IMR-90 (cell line): ENCODE data around the gene NIPA2. TPM values are rescaled to one million over a fixed set of nuclear protein-coding genes. Genes with fewer than 3 reads are reported as not detected.

Source experiments
- ATAC-seq: fragments of 200-7000 bp; cut with Tn5 transposase; 2 replicates; pipeline ENCODE4 v1.9.1; 2020; ENCODE audit warnings: low read depth, mild to moderate bottlenecking, moderate library complexity
- BruUV-seq: library from RNA; stranded (reverse); fragments of 400-500 nt; replicated peaks from 2 replicates; lab custom pipeline; 2021; lab: Mats Ljungman, UMichigan
- CTCF ChIA-PET: fragments of 300-600 bp; formaldehyde crosslinking; extraction: SDS; loops from one replicate; lab custom pipeline; 2021; ENCODE audit warnings: antibody characterized with exemption; lab: Yijun Ruan, JAX
- POLR2A ChIA-PET: fragments of 300-600 bp; sonication (Branson Sonifier 250); formaldehyde crosslinking; loops from one replicate; lab custom pipeline; 2022; ENCODE audit warnings: antibody characterized with exemption; ENCODE audit not compliant: unreplicated experiment; lab: Charles Lee
- DNase-seq: peaks from one replicate; pipeline ENCODE4 v3.0.0; 2013
- H2AFZ ChIP-seq: replicated peaks from 2 replicates; pipeline ENCODE3; 2013; ENCODE audit warnings: low read length, mild to moderate bottlenecking; ENCODE audit not compliant: poor library complexity
- H2AK5ac ChIP-seq: 2 replicates; pipeline ENCODE4 v1.6.1; 2013; ENCODE audit warnings: low read depth, low read length, inconsistent platforms
- H2AK9ac ChIP-seq: replicated peaks from 2 replicates; pipeline ENCODE3; 2013; ENCODE audit warnings: mild to moderate bottlenecking, low read depth, low read length, moderate library complexity; ENCODE audit not compliant: poor library complexity
- H2BK120ac ChIP-seq: 2 replicates; pipeline ENCODE4 v1.6.1; 2013; ENCODE audit warnings: low read depth, low read length, inconsistent platforms
- H2BK15ac ChIP-seq: 3 replicates; pipeline ENCODE4 v1.6.1; 2013; ENCODE audit warnings: low read depth, low read length, inconsistent platforms
- H2BK20ac ChIP-seq: 2 replicates; pipeline ENCODE4 v1.6.1; 2013; ENCODE audit warnings: low read depth, mild to moderate bottlenecking, inconsistent platforms, low read length, moderate library complexity
- H2BK5ac ChIP-seq: 2 replicates; pipeline ENCODE4 v1.6.1; 2013; ENCODE audit warnings: mild to moderate bottlenecking, low read depth, low read length, inconsistent platforms; ENCODE audit not compliant: poor library complexity, severe bottlenecking
- H3K14ac ChIP-seq: replicated peaks from 2 replicates; pipeline ENCODE4 v1.6.1; 2013; ENCODE audit warnings: low read depth, low read length, inconsistent platforms
- H3K18ac ChIP-seq: 2 replicates; pipeline ENCODE4 v1.6.1; 2013; ENCODE audit warnings: low read depth, low read length, control low read depth
- H3K23ac ChIP-seq: 2 replicates; pipeline ENCODE4 v1.6.1; 2013; ENCODE audit warnings: low read depth, low read length, inconsistent platforms
- H3K27ac ChIP-seq: 2 replicates; pipeline ENCODE4 v1.5.1; 2013; ENCODE audit warnings: mild to moderate bottlenecking, control low read depth, low read length; ENCODE audit not compliant: insufficient read depth
- H3K27me3 ChIP-seq: 2 replicates; pipeline ENCODE4 v1.6.1; 2013; ENCODE audit warnings: low read length; ENCODE audit not compliant: control insufficient read depth, insufficient read depth
- H3K36me3 ChIP-seq: 2 replicates; pipeline ENCODE4 v1.6.1; 2013; ENCODE audit warnings: low read length, mixed read lengths; ENCODE audit not compliant: control insufficient read depth, insufficient read depth
- H3K4ac ChIP-seq: 2 replicates; pipeline ENCODE4 v1.6.1; 2013; ENCODE audit warnings: low read depth, low read length, inconsistent platforms
- H3K4me1 ChIP-seq: 2 replicates; pipeline ENCODE4 v1.6.1; 2013; ENCODE audit warnings: low read length, mixed read lengths; ENCODE audit not compliant: control insufficient read depth, insufficient read depth
- H3K4me2 ChIP-seq: 2 replicates; pipeline ENCODE4 v1.6.1; 2013; ENCODE audit warnings: low read depth, mild to moderate bottlenecking, control low read depth, low read length, moderate library complexity
- H3K4me3 ChIP-seq: 2 replicates; pipeline ENCODE4 v1.5.1; 2013; ENCODE audit warnings: low read depth, mild to moderate bottlenecking, control low read depth, low read length, moderate library complexity; ENCODE audit not compliant: insufficient read depth
- H3K56ac ChIP-seq: 2 replicates; pipeline ENCODE4 v1.6.1; 2013; ENCODE audit warnings: low read length, inconsistent platforms; ENCODE audit not compliant: insufficient read depth; ENCODE audit errors: extremely low read depth
- H3K79me1 ChIP-seq, 2 experiments: 2 replicates each; pipeline ENCODE4 v1.6.1; 2013; ENCODE audit warnings: low read length in 2 of 2, inconsistent platforms in 1 of 2, low read depth in 1 of 2
- H3K9ac ChIP-seq: 2 replicates; pipeline ENCODE4 v1.6.1; 2013; ENCODE audit warnings: low read depth, low read length, control low read depth
- H3K9me1 ChIP-seq: 2 replicates; pipeline ENCODE4 v1.6.1; 2013; ENCODE audit warnings: low read length, inconsistent platforms; ENCODE audit not compliant: insufficient read depth
- H3K9me3 ChIP-seq: 2 replicates; pipeline ENCODE4 v1.6.1; 2013; ENCODE audit warnings: low read length; ENCODE audit not compliant: control insufficient read depth, insufficient read depth
- H4K20me1 ChIP-seq: 2 replicates; pipeline ENCODE4 v1.6.1; 2013; ENCODE audit warnings: low read length, inconsistent platforms; ENCODE audit not compliant: insufficient read depth
- H4K5ac ChIP-seq: 2 replicates; pipeline ENCODE4 v1.6.1; 2013; ENCODE audit warnings: mild to moderate bottlenecking, low read depth, low read length, control low read depth
- H4K8ac ChIP-seq, 2 experiments: 2 replicates each; pipeline ENCODE4 v1.6.1; 2013; ENCODE audit warnings: low read depth in 2 of 2, low read length in 2 of 2, control low read depth in 1 of 2, inconsistent platforms in 1 of 2
- H4K91ac ChIP-seq: 2 replicates; pipeline ENCODE4 v1.6.1; 2013; ENCODE audit warnings: low read depth, low read length, inconsistent platforms; ENCODE audit not compliant: insufficient read depth
- CHD1 ChIP-seq: IDR thresholded peaks from 2 replicates; pipeline ENCODE4 v1.6.1; 2012; ENCODE audit warnings: low read depth, low read length, improper control_type of control experiment
- MXI1 ChIP-seq: IDR thresholded peaks from 2 replicates; pipeline ENCODE4 v1.6.1; 2012; ENCODE audit warnings: low read depth, mild to moderate bottlenecking, low read length, moderate library complexity, borderline replicate concordance
- RFX5 ChIP-seq: IDR thresholded peaks from 2 replicates; pipeline ENCODE4 v1.8.0; 2012; ENCODE audit warnings: low read depth, mild to moderate bottlenecking, low read length, moderate library complexity
- SMC3 ChIP-seq: fragments of 150-350 bp; IDR thresholded peaks from 2 replicates; pipeline ENCODE4 v1.6.1; 2016; ENCODE audit warnings: low read depth, mild to moderate bottlenecking, antibody characterized with exemption, low read length, moderate library complexity
- WGBS, 2 experiments: methylation state at CpG; one replicate each; pipeline versions ENCODE4 v1.1.5 to v1.1.7; 2013; ENCODE audit warnings: missing lambda C conversion rate in 2 of 2; ENCODE audit not compliant: insufficient read length in 1 of 2; ENCODE audit errors: extremely low coverage in 2 of 2; 5-methylcytosine and 5-hydroxymethylcytosine counted together
- dilution Hi-C: fragments of 300-500 bp; cut with HindIII; formaldehyde crosslinking; loops from one replicate; pipeline ENCODE4 v1.14.3; 2018; ENCODE audit warnings: low sequenced_read_pairs; ENCODE audit not compliant: unreplicated experiment
- in situ Hi-C: fragments of 300-500 bp; cut with MboI; formaldehyde crosslinking; loops from 3 replicates; pipeline ENCODE4 v1.14.3; 2019; ENCODE audit warnings: low sequenced_read_pairs, inconsistent platforms, mixed read lengths
- intact Hi-C: fragments of 100-400 bp; cut with micrococcal nuclease; formaldehyde crosslinking; loops from 2 replicates; pipeline ENCODE4 v1.10.0; 2022
- polyA plus RNA-seq, 3 experiments: library from polyadenylated mRNA; depleted of rRNA; stranded (reverse); fragments of >200 nt; gene quantifications; 2 replicates each; pipeline ENCODE4 v1.2.3, GENCODE V29; 2012; ENCODE audit warnings: low replicate concordance in 1 of 3
- total RNA-seq: library from RNA; depleted of rRNA; stranded (reverse); fragments of >200 nt; gene quantifications from 2 replicates; pipeline ENCODE4 v1.2.3, GENCODE V29; 2012
- TF ChIP-seq, protein P1 (sequence below): fragments of 150-350 bp; IDR thresholded peaks from 2 replicates; pipeline ENCODE4 v1.6.1; 2017; ENCODE audit warnings: mild to moderate bottlenecking, antibody characterized with exemption, low read length, low read depth
- TF ChIP-seq, protein P2 (sequence below): conservative IDR thresholded peaks from 2 replicates; pipeline ENCODE4 v1.5.1; 2012; ENCODE audit warnings: mild to moderate bottlenecking, low read depth, low read length, improper control_type of control experiment

Gene NIPA2
- total and polyA plus RNA-seq, 2 of the 4 experiments (the other 2 are of a cell fraction): 33.0 to 38.0 TPM

DNA sequence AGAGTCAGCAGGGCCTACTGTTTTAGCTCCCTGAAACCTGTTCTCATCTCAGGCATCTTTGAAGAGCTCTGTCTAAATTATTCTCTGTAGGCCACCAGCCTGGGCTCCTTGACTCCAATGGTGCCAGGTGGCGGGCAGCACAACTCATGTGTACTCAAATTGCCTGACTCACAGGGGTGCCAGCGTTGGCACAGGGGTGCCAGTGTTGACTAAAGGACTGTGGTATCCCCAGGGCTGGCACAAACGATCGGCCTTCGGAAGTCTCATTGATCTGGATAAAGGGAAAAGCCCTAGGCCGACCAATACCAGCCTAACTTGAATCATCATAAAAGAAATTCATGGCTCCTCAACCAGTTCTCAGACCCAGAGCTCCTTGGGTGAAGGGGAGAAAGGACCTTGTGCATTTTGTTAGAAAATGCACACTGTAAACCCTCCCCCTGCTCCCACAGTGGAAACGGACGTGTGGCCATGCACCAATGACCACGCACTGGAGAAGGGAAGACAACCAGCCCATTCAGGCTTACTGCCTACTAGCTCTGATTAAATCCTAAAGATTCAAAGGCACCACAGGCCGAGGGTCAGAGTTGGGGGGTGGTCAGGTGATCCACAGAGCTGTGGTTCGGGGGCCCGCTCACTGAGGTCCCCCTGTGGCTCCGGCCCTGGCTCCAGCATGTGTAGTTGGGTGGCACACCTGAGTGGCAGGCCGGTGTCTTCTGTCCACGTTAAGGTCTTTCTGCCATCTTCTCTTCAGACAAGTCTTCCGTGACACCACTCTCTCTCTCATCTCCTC, 68.9 kb downstream of the NIPA2 start:
- no peaks in the 10 kb centered on the region for H4K20me1 ChIP-seq
- no peak overlapping the region for H3K4me2 ChIP-seq
- H4K91ac ChIP-seq: no peak overlapping the region
- no peaks in the 10 kb centered on the region for H3K9me1 ChIP-seq
- intact Hi-C loops (no loop called here), in situ Hi-C loops (no loop called here), dilution Hi-C loops (no loop called here)
- CTCF ChIA-PET: no interaction called here
- H3K36me3 ChIP-seq: peaks cover 64% of the 10 kb centered on the region
- POLR2A ChIA-PET: no interaction called here
- no peak overlapping the region for H3K4ac ChIP-seq
- H3K18ac ChIP-seq: no peak overlapping the region
- no peak overlapping the region for H2BK20ac ChIP-seq
- H2BK5ac ChIP-seq: no peak overlapping the region
- H3K4me3 ChIP-seq: no peak overlapping the region
- no peaks in the 10 kb centered on the region for H3K4me1 ChIP-seq
- TF ChIP-seq, protein P1, sequence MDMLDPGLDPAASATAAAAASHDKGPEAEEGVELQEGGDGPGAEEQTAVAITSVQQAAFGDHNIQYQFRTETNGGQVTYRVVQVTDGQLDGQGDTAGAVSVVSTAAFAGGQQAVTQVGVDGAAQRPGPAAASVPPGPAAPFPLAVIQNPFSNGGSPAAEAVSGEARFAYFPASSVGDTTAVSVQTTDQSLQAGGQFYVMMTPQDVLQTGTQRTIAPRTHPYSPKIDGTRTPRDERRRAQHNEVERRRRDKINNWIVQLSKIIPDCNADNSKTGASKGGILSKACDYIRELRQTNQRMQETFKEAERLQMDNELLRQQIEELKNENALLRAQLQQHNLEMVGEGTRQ: no peak
- TF ChIP-seq CHD1: no peak
- TF ChIP-seq, protein P2, sequence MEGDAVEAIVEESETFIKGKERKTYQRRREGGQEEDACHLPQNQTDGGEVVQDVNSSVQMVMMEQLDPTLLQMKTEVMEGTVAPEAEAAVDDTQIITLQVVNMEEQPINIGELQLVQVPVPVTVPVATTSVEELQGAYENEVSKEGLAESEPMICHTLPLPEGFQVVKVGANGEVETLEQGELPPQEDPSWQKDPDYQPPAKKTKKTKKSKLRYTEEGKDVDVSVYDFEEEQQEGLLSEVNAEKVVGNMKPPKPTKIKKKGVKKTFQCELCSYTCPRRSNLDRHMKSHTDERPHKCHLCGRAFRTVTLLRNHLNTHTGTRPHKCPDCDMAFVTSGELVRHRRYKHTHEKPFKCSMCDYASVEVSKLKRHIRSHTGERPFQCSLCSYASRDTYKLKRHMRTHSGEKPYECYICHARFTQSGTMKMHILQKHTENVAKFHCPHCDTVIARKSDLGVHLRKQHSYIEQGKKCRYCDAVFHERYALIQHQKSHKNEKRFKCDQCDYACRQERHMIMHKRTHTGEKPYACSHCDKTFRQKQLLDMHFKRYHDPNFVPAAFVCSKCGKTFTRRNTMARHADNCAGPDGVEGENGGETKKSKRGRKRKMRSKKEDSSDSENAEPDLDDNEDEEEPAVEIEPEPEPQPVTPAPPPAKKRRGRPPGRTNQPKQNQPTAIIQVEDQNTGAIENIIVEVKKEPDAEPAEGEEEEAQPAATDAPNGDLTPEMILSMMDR: no peak
- no peak for TF ChIP-seq RFX5
- no peak for TF ChIP-seq SMC3
- TF ChIP-seq MXI1: no peak
- no peaks in the 10 kb centered on the region for H3K27me3 ChIP-seq
- H4K8ac ChIP-seq: no peak overlapping the region
- BruUV-seq: no TSS peak
- no peak for DNase-seq
- no peak overlapping the region for H3K14ac ChIP-seq
- no peak overlapping the region for H4K5ac ChIP-seq
- H3K9ac ChIP-seq: no peak overlapping the region
- H3K23ac ChIP-seq: no peak overlapping the region
- H3K56ac ChIP-seq: no peak overlapping the region
- H2BK120ac ChIP-seq: no peak overlapping the region
- no peaks in the 10 kb centered on the region for H3K9me3 ChIP-seq
- no peak overlapping the region for H3K27ac ChIP-seq
- no peak overlapping the region for H2AFZ ChIP-seq
- WGBS, 2 experiments: 97% methylated on average over 5 of the region's 16 CpGs; no CpG with 5 or more reads in 1 of the 2 experiments
- H3K79me1 ChIP-seq: no peaks in the 10 kb centered on the region; a peak in 1 of 4 replicates
- H2BK15ac ChIP-seq: no peak overlapping the region
- ATAC-seq: no peak
- no peak overlapping the region for H2AK9ac ChIP-seq
- H2AK5ac ChIP-seq: no peak overlapping the region
